GM20431 (cell line): ENCODE data around the gene TESPA1.
"Not testable (repeated sequence)": the region's sequence is repeated elsewhere in the genome, so short reads cannot be mapped to it uniquely, and the experiment has no call there.

Experiments used
- in situ Hi-C: fragments of 300-500 bp; cut with MseI, MboI; formaldehyde crosslinking; loops from one replicate; pipeline ENCODE4 v1.15.0; 2020; ENCODE audit warnings: low sequenced_read_pairs; ENCODE audit not compliant: unreplicated experiment

TESPA1 gene

GRCh38 chr12:54987611-54988231 lies 3.2 kb upstream of the TESPA1 start:
- in situ Hi-C loops = no loop called here

- in situ Hi-C loops = not testable (repeated sequence)
Measured at GRCh38 chr12:54986773-54987172, 2.2 kb upstream of the TESPA1 start.

DNA sequence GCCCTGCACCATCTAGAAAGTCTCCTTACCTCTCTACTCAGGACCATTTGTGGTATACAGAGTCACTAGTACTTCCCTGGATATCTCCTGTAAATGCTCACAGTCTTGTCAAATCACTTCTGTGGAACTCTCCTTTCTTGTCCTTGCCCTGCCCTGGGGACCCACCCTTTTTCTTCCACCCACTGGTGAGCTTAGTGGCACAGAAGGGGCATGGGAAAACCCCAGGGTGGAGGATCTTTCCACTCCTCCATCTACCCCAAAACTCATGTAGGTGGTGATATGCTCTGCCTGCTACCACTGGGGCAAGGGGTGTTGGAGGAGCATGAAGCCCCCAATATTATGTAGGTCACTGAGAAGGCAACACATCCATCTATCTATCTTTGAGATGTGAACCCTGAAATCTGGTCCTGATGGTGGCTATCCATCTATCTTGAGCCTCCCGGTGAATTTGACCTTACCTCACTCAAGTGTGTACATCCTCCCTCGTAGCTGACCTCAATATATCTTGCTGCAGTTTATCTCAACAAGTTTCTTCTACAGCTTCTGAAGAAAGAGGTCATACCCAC lies 943 bp downstream of the TESPA1 start:
- in situ Hi-C loops = no loop called here

GRCh38 chr12:54981796-54982195 lies 2.8 kb downstream of the TESPA1 start:
- in situ Hi-C loops = no loop called here

GRCh38 chr12:54980341-54980740 lies 4.2 kb downstream of the TESPA1 start:
- in situ Hi-C loops = no loop called here

DNA sequence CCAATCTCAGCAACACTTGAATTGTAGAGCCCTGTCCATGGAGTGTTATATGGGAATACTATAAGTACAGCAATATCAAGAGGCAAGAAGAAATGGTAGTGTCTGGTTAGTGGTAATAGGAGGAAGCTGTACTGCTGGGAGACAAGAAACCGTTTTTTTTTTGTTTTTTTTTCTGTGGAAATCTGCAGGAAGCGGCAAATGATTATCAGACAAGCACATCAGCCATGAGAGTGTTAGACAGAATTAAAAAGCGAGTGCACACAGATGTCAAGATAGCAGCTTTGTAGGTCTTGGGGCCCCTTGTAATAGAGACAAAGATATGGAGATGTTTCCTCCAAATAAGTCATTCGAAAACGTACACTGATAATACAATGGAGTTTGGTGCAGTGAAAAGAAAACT lies 6.7 kb downstream of the TESPA1 start:
- in situ Hi-C loops = no loop called here

DNA sequence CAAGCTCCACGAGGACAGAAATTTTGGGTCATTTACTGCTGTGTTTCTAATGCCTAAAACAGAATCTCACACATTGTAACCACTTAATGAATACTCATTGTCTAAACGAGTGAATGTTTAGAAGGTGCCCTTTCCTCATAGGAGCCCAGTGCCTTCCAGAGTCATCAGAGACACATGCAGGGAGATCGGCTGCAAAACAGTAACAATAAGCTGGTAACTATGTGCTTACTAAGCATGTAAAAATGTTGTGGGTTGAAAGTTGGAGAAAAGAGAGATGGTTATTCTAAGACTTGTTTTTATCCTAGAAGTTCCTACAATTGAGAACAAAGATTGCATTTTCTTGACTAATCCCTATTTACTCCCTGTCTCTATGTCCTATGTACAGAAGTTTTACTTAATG lies 7.4 kb downstream of the TESPA1 start:
- in situ Hi-C loops = no loop called here

DNA sequence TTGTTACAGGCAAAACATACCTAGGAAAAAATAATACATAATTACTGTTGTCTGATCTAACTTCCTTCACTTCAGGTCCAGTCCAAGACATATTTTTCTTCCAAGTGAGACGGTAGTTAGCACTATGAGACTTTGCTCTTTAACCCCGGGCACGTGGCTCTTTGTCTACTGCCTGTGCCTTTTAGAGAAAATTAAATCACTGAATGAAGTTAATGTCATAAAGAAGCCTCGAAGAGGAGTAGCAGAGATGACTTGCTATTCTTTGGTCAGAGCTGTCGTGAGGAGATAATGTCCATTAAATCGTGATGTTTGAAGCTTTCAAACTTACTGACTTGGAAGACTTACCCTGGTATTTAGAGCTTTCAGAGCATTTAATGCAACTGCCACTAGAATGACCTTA lies 8.7 kb downstream of the TESPA1 start:
- in situ Hi-C loops = no loop called here

DNA sequence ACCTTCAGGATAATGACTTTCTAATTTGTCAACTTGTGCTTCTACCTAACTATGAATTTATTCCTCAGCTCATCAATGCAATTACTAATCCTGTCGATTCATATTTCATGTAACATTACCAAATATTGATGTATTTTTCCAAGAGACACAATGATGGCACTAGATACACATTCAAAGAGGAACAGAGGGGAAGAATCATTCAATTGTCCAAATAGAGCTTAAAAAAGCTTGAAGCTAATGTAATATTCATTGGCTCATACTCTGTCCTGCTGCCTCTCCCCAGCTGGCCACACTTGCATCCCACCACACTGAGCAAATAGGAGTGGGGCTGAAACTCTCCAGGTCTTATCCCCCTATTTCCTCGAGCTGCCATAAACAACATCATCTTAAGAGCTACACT lies 9.3 kb downstream of the TESPA1 start:
- in situ Hi-C loops = no loop called here

GRCh38 chr12:54974279-54974678 lies 10.3 kb downstream of the TESPA1 start:
- in situ Hi-C loops = no loop called here

- in situ Hi-C loops = no loop called here
Measured at GRCh38 chr12:54973556-54973955, 11.0 kb downstream of the TESPA1 start.

GRCh38 chr12:54970741-54971140 lies 13.8 kb downstream of the TESPA1 start:
- in situ Hi-C loops = no loop called here

GRCh38 chr12:54968181-54968730 lies 16.3 kb downstream of the TESPA1 start:
- in situ Hi-C loops = no loop called here

- in situ Hi-C loops = no loop called here
Measured at GRCh38 chr12:54967461-54967860, 17.1 kb downstream of the TESPA1 start.

DNA sequence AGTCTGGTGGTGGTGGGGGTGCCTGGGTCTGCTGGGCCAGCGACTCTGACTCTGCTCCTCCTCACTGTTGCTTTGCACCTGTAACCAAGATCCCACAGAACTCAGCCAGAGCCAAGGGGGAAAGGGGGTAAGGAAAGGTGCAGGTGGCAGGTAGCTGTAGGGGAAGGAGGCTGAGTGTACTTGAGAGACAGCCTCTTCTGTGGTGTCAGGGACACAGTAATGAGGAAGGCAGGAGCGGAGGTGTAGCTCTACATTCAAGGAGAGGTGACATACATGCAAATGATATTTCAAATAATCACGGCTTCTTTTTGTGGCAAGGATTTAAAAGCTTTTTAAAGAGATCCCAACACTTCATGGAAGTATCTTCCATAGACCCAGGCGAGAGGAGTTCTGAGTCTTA lies 23.4 kb downstream of the TESPA1 start:
- in situ Hi-C loops = no loop called here

DNA sequence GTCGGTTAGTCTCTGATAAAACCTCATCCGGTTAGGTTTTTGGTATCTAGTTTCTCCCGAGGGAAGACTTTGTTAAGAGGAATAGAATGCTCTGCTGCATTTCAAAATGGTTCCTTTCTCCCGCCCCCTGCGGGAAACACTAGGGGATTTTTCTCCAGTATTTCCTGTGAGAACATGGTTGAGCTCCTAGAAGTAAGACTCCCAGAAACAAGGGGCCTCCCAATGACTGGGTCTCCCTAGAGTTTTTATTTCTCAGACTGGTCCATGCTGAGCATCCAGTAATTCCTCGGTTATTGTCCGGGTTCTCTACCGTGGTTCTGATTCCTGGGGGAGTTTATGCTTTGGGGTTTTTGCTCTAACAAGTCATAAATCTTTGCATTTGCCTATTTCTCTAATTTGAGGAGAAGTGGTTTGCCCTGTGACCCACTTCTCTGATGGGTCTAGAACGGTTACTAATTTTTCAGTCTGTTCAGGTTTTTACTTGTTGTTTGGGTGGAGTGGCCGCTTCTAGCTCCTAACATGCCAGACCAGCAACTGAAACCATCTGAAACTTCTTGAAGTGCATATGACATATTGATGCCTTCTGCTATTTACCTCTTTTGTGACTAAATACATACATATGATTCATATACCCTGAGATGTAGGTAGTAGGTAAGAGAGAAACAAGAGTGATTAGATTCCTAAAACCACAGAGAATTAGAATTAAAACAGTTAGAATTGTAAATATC lies 25.1 kb downstream of the TESPA1 start:
- in situ Hi-C loops = loop anchor here (10.0 kb wide), 1 partner anchor 215 kb away; no protein-coding TSS in a partner anchor

- in situ Hi-C loops = loop anchor here (10.0 kb wide), 1 partner anchor 213 kb away; no protein-coding TSS in a partner anchor
Measured at GRCh38 chr12:54958048-54958658, 26.4 kb downstream of the TESPA1 start.

DNA sequence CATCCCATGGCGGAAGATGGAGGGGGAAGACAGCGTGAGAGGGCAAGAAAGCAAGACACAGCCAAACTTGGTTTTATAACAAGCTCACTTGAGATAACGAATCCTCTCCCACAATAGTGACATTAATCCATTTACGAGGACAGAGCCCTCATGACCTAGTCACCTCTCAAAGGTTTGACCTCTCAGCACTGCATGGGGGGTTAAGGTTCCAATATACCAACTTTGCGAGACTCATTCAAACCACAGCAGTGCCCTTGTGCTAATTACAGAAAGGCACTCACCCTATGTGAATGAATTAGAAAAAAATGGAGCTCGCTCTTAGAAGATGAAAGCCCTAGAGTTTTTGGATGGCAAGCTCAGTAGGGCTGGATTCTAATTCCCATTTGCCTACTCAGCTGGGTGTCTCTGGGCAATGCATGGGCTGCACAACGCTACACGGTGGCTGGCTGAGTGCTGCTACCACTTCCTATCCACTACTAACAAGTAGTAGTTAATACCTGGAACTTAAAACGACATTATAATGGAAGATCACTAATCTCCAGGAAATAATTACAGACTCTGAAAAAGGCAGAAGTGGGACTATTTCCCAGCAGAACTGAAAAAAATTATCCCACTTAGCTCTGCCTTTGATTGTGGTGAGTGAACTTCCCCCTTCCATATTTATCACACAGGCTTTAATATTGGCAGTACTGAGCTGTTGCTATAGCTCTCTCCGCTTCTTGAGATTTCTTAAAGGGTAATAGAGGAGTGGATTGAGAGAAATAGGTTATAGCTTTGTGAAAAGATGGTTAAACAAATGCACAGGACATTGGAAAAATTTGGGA lies 27.5 kb downstream of the TESPA1 start:
- in situ Hi-C loops = loop anchor here (10.0 kb wide), 1 partner anchor 212 kb away; no protein-coding TSS in a partner anchor

GRCh38 chr12:54956322-54956721 lies 28.2 kb downstream of the TESPA1 start:
- in situ Hi-C loops = loop anchor here (10.0 kb wide), 1 partner anchor 212 kb away; no protein-coding TSS in a partner anchor

- in situ Hi-C loops = loop anchor here (10.0 kb wide), 1 partner anchor 210 kb away; no protein-coding TSS in a partner anchor
Measured at GRCh38 chr12:54954801-54955200, 29.8 kb downstream of the TESPA1 start.
